B cell (primary cell): ENCODE results near the gene CLASP1. TPM values are rescaled to one million over a fixed set of nuclear protein-coding genes. Genes with fewer than 3 reads are reported as not detected.
"Not testable (repeated sequence)": the region's sequence is repeated elsewhere in the genome, so short reads cannot be mapped to it uniquely, and the experiment has no call there.

Experiments
- ATAC-seq: fragments of 200-7000 bp; cut with Tn5 transposase; one replicate; pipeline ENCODE4 v1.10.0; 2021; ENCODE audit warnings: low read depth, mild to moderate bottlenecking, moderate number of reproducible peaks, moderate library complexity
- CTCF ChIA-PET: fragments of 350-600 bp; sonication (Branson Sonifier 250); formaldehyde crosslinking; loops from one replicate; lab custom pipeline; 2021; ENCODE audit warnings: antibody characterized with exemption, inconsistent platforms; lab: Charles Lee
- POLR2A ChIA-PET: fragments of 350-600 bp; sonication (Branson Sonifier 250); formaldehyde crosslinking; loops from one replicate; lab custom pipeline; 2021; ENCODE audit warnings: antibody characterized with exemption; lab: Charles Lee
- DNase-seq: peaks from one replicate; pipeline ENCODE4 v3.0.0; 2013
- H2AFZ ChIP-seq: 2 replicates; pipeline ENCODE4 v1.6.1; 2012; ENCODE audit warnings: mild to moderate bottlenecking, low read depth, low read length; ENCODE audit not compliant: insufficient read depth, poor library complexity, severe bottlenecking
- H3K27ac ChIP-seq, 2 donors: 1 replicate in 1 of 2; 2 replicates in 1 of 2; pipeline ENCODE4 v1.5.1; 2012 to 2013; ENCODE audit warnings: low read length in 2 of 2, mild to moderate bottlenecking in 2 of 2, moderate library complexity in 1 of 2
- H3K27me3 ChIP-seq, 4 experiments: fragments of 200-600 bp in 1 of 4; sonication (generic) in 1 of 4; replicated peaks in 1 of 4; 1 replicate in 2 of 4; 2 replicates in 2 of 4; pipeline versions ENCODE4 v1.6.1 to v1.7.0; 2013 to 2016; ENCODE audit warnings: low read length in 3 of 4, mild to moderate bottlenecking in 2 of 4, mixed read lengths in 1 of 4, moderate library complexity in 1 of 4; ENCODE audit not compliant: insufficient read depth in 4 of 4, control insufficient read depth in 3 of 4; ENCODE audit errors: control extremely low read depth in 1 of 4
- H3K36me3 ChIP-seq, 2 experiments: replicated peaks in 1 of 2; 1 replicate in 1 of 2; 2 replicates in 1 of 2; pipeline versions ENCODE4 v1.6.1 to v1.7.1; 2013; ENCODE audit warnings: low read length in 1 of 2; ENCODE audit not compliant: insufficient read depth in 2 of 2, control insufficient read depth in 1 of 2; ENCODE audit errors: control extremely low read depth in 1 of 2, extremely low read depth in 1 of 2
- H3K4me1 ChIP-seq, 2 donors: fragments of 200-600 bp in 1 of 2; sonication (generic) in 1 of 2; 1 replicate in 1 of 2; 2 replicates in 1 of 2; pipeline versions ENCODE4 v1.5.1 to v1.6.1; 2013 to 2017; ENCODE audit warnings: low read length in 2 of 2; ENCODE audit not compliant: control insufficient read depth in 2 of 2, insufficient read depth in 2 of 2
- H3K4me2 ChIP-seq: replicated peaks from 2 replicates; pipeline ENCODE3; 2012; ENCODE audit warnings: mild to moderate bottlenecking, low read depth, low read length; ENCODE audit not compliant: poor library complexity, severe bottlenecking
- H3K4me3 ChIP-seq, 5 experiments: fragments of 200-600 bp in 1 of 5; sonication (generic) in 1 of 5; 1 replicate in 3 of 5; 2 replicates in 2 of 5; pipeline versions ENCODE4 v1.5.1 to v1.7.0; 2011 to 2016; ENCODE audit warnings: low read length in 4 of 5, mild to moderate bottlenecking in 4 of 5, low read depth in 2 of 5, control low read depth in 1 of 5, moderate library complexity in 1 of 5; ENCODE audit not compliant: insufficient read depth in 1 of 5; ENCODE audit errors: control extremely low read depth in 1 of 5, extremely low read depth in 1 of 5
- H3K79me2 ChIP-seq: fragments of 200-600 bp; sonication (generic); one replicate; pipeline ENCODE4 v1.6.0; 2016; ENCODE audit warnings: low read length; ENCODE audit not compliant: control insufficient read depth, insufficient read depth
- H3K9ac ChIP-seq: fragments of 200-600 bp; sonication (generic); 2 replicates; pipeline ENCODE4 v1.6.1; 2017; ENCODE audit warnings: mild to moderate bottlenecking, low read length, moderate library complexity
- H3K9me3 ChIP-seq, 3 donors: one replicate each; pipeline versions ENCODE4 v1.6.1 to v1.7.1; 2013; ENCODE audit warnings: low read length in 2 of 3; ENCODE audit not compliant: control insufficient read depth in 2 of 3, insufficient read depth in 1 of 3; ENCODE audit errors: control extremely low read depth in 1 of 3
- H4K20me1 ChIP-seq: 2 replicates; pipeline ENCODE4 v1.6.0; 2012; ENCODE audit warnings: mild to moderate bottlenecking, low read length; ENCODE audit not compliant: insufficient read depth, control insufficient read depth, poor library complexity, severe bottlenecking
- H3K27ac Mint-ChIP-seq: one replicate; pipeline ENCODE4 v1.8.0; 2021; ENCODE audit warnings: mixed read lengths
- H3K27me3 Mint-ChIP-seq: one replicate; pipeline ENCODE4 v1.8.0; 2021; ENCODE audit warnings: mixed read lengths
- H3K4me1 Mint-ChIP-seq: one replicate; pipeline ENCODE4 v1.8.0; 2021; ENCODE audit warnings: mixed read lengths
- H3K4me3 Mint-ChIP-seq: one replicate; pipeline ENCODE4 v1.8.0; 2021; ENCODE audit warnings: mixed read lengths
- H3K9me3 Mint-ChIP-seq: one replicate; pipeline ENCODE4 v1.8.0; 2022; ENCODE audit warnings: mixed read lengths; ENCODE audit not compliant: insufficient read depth
- CTCF ChIP-seq: fragments of 200-600 bp; IDR thresholded peaks from one replicate; pipeline ENCODE4 v1.8.0; 2022; ENCODE audit warnings: antibody characterized with exemption, mild to moderate bottlenecking
- EZH2 ChIP-seq: IDR thresholded peaks from 2 replicates; pipeline ENCODE4 v1.6.1; 2012; ENCODE audit warnings: borderline replicate concordance, low read depth, mild to moderate bottlenecking, moderate library complexity, low read length; ENCODE audit not compliant: insufficient read depth, poor library complexity, severe bottlenecking
- WGBS: methylation state at CpG from one replicate; pipeline ENCODE4 v1.1.5; 2013; ENCODE audit warnings: missing lambda C conversion rate; ENCODE audit not compliant: insufficient coverage; 5-methylcytosine and 5-hydroxymethylcytosine counted together
- intact Hi-C: fragments of 100-400 bp; cut with micrococcal nuclease; formaldehyde crosslinking; loops from one replicate; pipeline ENCODE4 v1.10.0; 2022
- polyA plus RNA-seq: library from polyadenylated mRNA; depleted of rRNA; stranded (reverse); fragments of >200 nt; gene quantifications from 2 replicates; pipeline ENCODE4 v1.2.3, GENCODE V29; 2012
- total RNA-seq, 2 donors: library from RNA; stranded (reverse); fragments of 120-200 nt in 1 of 2; gene quantifications; 1 replicate in 1 of 2; 2 replicates in 1 of 2; pipeline versions ENCODE4 v1.2.3 to v1.2.4, GENCODE V29; 2013 to 2022

Gene CLASP1
- total and polyA plus RNA-seq, 2 donors (not counting 1 experiment from before 2014, with no cell fraction given): 8.7 to 88.0 TPM

GRCh38 chr2:121695171-121695451 lies 45.8 kb upstream of the CLASP1 start:
- POLR2A ChIA-PET: no interaction called here
- no peak for TF ChIP-seq CTCF
- no peak for TF ChIP-seq EZH2
- Histone ChIP-seq H3K9me3 (peaks cover 0 to 1% (median 0%) of the 10 kb centered on the region in 3 donors), H4K20me1 (no peaks in the 10 kb centered on the region), H3K9ac (no peak overlapping the region), H3K79me2 (no peaks in the 10 kb centered on the region), H3K4me3 (no peak overlapping the region), H3K27me3 (peaks cover 0 to 5% (median 0%) of the 10 kb centered on the region in 4 experiments), H3K4me1 (peaks cover 9 to 11% of the 10 kb centered on the region in 2 donors), H3K36me3 (no peaks in the 10 kb centered on the region), H2AFZ (no peak overlapping the region), H3K27ac (no peak overlapping the region), H3K4me2 (no peak overlapping the region)
- DNase-seq (no peak), ATAC-seq (no peak)
- Mint-ChIP-seq H3K27me3 (peaks cover 3% of the 10 kb centered on the region), H3K27ac (no peak overlapping the region), H3K4me1 (peaks cover 10% of the 10 kb centered on the region), H3K9me3 (no peaks in the 10 kb centered on the region), H3K4me3 (no peak overlapping the region)
- WGBS: 100% methylated on average over 1 of the region's 2 CpGs
- intact Hi-C loops: no loop called here
- CTCF ChIA-PET: no interaction called here

GRCh38 chr2:121694398-121695170 lies 45.3 kb upstream of the CLASP1 start:
- Histone ChIP-seq H3K27me3 (no peaks in the 10 kb centered on the region), H3K79me2 (no peaks in the 10 kb centered on the region), H3K4me3 (no peak overlapping the region), H4K20me1 (no peaks in the 10 kb centered on the region), H3K9ac (no peak overlapping the region), H3K36me3 (no peaks in the 10 kb centered on the region), H3K4me1 (peaks cover 5 to 6% of the 10 kb centered on the region in 2 donors), H3K27ac (no peak overlapping the region), H3K4me2 (no peak overlapping the region), H3K9me3 (peaks cover 0 to 3% (median 0%) of the 10 kb centered on the region in 3 donors), H2AFZ (no peak overlapping the region)
- Mint-ChIP-seq H3K4me3 (no peak overlapping the region), H3K27ac (no peak overlapping the region), H3K4me1 (peaks cover 8% of the 10 kb centered on the region), H3K9me3 (no peaks in the 10 kb centered on the region), H3K27me3 (peaks cover 1% of the 10 kb centered on the region)
- DNase-seq (no peak), ATAC-seq (no peak)
- POLR2A ChIA-PET: no interaction called here
- 100% methylated on average over 1 of the region's 6 CpGs for WGBS
- intact Hi-C loops: no loop called here
- TF ChIP-seq EZH2 (no peak), CTCF (no peak)
- CTCF ChIA-PET: no interaction called here

- H3K4me2 ChIP-seq, H2AFZ ChIP-seq, ATAC-seq, H3K36me3 ChIP-seq, H3K9ac ChIP-seq, H3K4me3 Mint-ChIP-seq, H3K27me3 ChIP-seq, DNase-seq, H3K4me1 Mint-ChIP-seq, H3K27ac Mint-ChIP-seq, H3K9me3 Mint-ChIP-seq, POLR2A ChIA-PET, H3K4me3 ChIP-seq, intact Hi-C loops, H3K4me1 ChIP-seq, H3K27ac ChIP-seq, H4K20me1 ChIP-seq, CTCF ChIA-PET, H3K79me2 ChIP-seq, H3K9me3 ChIP-seq, H3K27me3 Mint-ChIP-seq: not testable (repeated sequence)
- WGBS: 100% methylated on average over 1 of the region's 3 CpGs
Measured at GRCh38 chr2:121690572-121690971, 41.3 kb upstream of the CLASP1 start.
